BLaER1 treated with 17β-estradiol and CSF1 and Interleukin-3, amounts not matched to agents 10 nM and 100 nM (cell line): ENCODE results near the gene ASB7.

ENCODE experiments used
- H3K27ac ChIP-seq, 11 experiments: shearing (Covaris generic); formaldehyde crosslinking; 2 replicates each; pipeline ENCODE4 v1.8.1; 2022
- H3K27me3 ChIP-seq, 11 experiments: shearing (Covaris generic); formaldehyde crosslinking; 2 replicates each; pipeline ENCODE4 v1.8.1; 2022
- H3K36me3 ChIP-seq, 11 experiments: shearing (Covaris generic); formaldehyde crosslinking; 2 replicates each; pipeline ENCODE4 v1.8.1; 2022
- H3K4me1 ChIP-seq, 10 experiments: shearing (Covaris generic); formaldehyde crosslinking; 2 replicates each; pipeline ENCODE4 v1.8.1; 2022
- H3K4me2 ChIP-seq, 11 experiments: shearing (Covaris generic); formaldehyde crosslinking; 2 replicates each; pipeline ENCODE4 v1.8.1; 2022
- H3K4me3 ChIP-seq, 10 experiments: shearing (Covaris generic); formaldehyde crosslinking; 2 replicates each; pipeline ENCODE4 v1.8.1; 2022
- H3K9ac ChIP-seq, 11 experiments: shearing (Covaris generic); formaldehyde crosslinking; 2 replicates each; pipeline ENCODE4 v1.8.1; 2022
- H3K9me3 ChIP-seq, 11 experiments: shearing (Covaris generic); formaldehyde crosslinking; replicated peaks in 1 of 11; 2 replicates each; pipeline ENCODE4 v1.8.1; 2022
- H4K20me1 ChIP-seq, 11 experiments: shearing (Covaris generic); formaldehyde crosslinking; 2 replicates each; pipeline ENCODE4 v1.8.1; 2022
- Cebpa-rat ChIP-seq, 11 experiments: shearing (Covaris generic); IDR thresholded peaks; 2 replicates each; pipeline ENCODE4 v1.8.1; 2022

Gene ASB7

GRCh38 chr15:100612539-100612938 is 10.2 kb downstream of the ASB7 start:
- no peak for TF ChIP-seq Cebpa-rat (IDR thresholded peaks at IDR 0.05)

GRCh38 chr15:100613208-100613607 is 10.8 kb downstream of the ASB7 start:
- no peak for TF ChIP-seq Cebpa-rat (IDR thresholded peaks at IDR 0.05)
- H3K4me3 ChIP-seq, result no peak overlapping the region

More at GRCh38 chr15:100612539-100612938, 10.2 kb downstream of the ASB7 start:
- H3K4me1 ChIP-seq, result no peaks in the 10 kb centered on the region
- no peak overlapping the region for H3K27ac ChIP-seq
- no peak overlapping the region for H3K4me3 ChIP-seq
- H4K20me1 ChIP-seq, result peaks cover 3 to 56% (median 22%) of the 10 kb centered on the region in 11 experiments; a peak in 14 of 22 replicates
- no peak overlapping the region for H3K9ac ChIP-seq
- no peaks in the 10 kb centered on the region for H3K27me3 ChIP-seq
- peaks cover 81 to 100% (median 95%) of the 10 kb centered on the region in 11 experiments for H3K36me3 ChIP-seq
- no peak overlapping the region for H3K4me2 ChIP-seq
- H3K9me3 ChIP-seq, result no peaks in the 10 kb centered on the region

GRCh38 chr15:100614336-100614735 is 11.9 kb downstream of the ASB7 start:
- Histone ChIP-seq H3K36me3 (peaks cover 77 to 100% (median 97%) of the 10 kb centered on the region in 11 experiments), H3K4me1 (no peaks in the 10 kb centered on the region), H4K20me1 (peaks cover 0 to 49% (median 15%) of the 10 kb centered on the region in 11 experiments; a peak in 13 of 22 replicates)

More at GRCh38 chr15:100613208-100613607, 10.8 kb downstream of the ASB7 start:
- H3K9me3 ChIP-seq, result no peaks in the 10 kb centered on the region
- no peak overlapping the region for H3K27ac ChIP-seq
- no peaks in the 10 kb centered on the region for H3K4me1 ChIP-seq
- peaks cover 0 to 56% (median 21%) of the 10 kb centered on the region in 11 experiments; a peak in 14 of 22 replicates for H4K20me1 ChIP-seq
- no peak overlapping the region for H3K9ac ChIP-seq
- peaks cover 75 to 100% (median 95%) of the 10 kb centered on the region in 11 experiments for H3K36me3 ChIP-seq
- no peak overlapping the region for H3K4me2 ChIP-seq
- no peaks in the 10 kb centered on the region for H3K27me3 ChIP-seq

GRCh38 chr15:100614918-100615317 is 12.5 kb downstream of the ASB7 start:
- Histone ChIP-seq H3K4me3 (no peak overlapping the region), H3K36me3 (peaks cover 77 to 100% (median 97%) of the 10 kb centered on the region in 11 experiments), H3K9me3 (no peaks in the 10 kb centered on the region), H3K27me3 (no peaks in the 10 kb centered on the region), H3K9ac (no peak overlapping the region), H3K4me1 (no peaks in the 10 kb centered on the region), H4K20me1 (peaks cover 0 to 46% (median 15%) of the 10 kb centered on the region in 11 experiments; a peak in 13 of 22 replicates), H3K4me2 (no peak overlapping the region), H3K27ac (no peak overlapping the region)
- TF ChIP-seq Cebpa-rat (IDR thresholded peaks at IDR 0.05), result no peak

More at GRCh38 chr15:100614336-100614735, 11.9 kb downstream of the ASB7 start:
- TF ChIP-seq Cebpa-rat (IDR thresholded peaks at IDR 0.05), result no peak
- no peaks in the 10 kb centered on the region for H3K9me3 ChIP-seq
- no peak overlapping the region for H3K4me3 ChIP-seq
- H3K27me3 ChIP-seq, result no peaks in the 10 kb centered on the region
- no peak overlapping the region for H3K4me2 ChIP-seq
- no peak overlapping the region for H3K27ac ChIP-seq
- H3K9ac ChIP-seq, result no peak overlapping the region

- Histone ChIP-seq H3K27ac (no peak overlapping the region), H3K4me3 (no peak overlapping the region), H3K36me3 (peaks cover 78 to 100% (median 98%) of the 10 kb centered on the region in 11 experiments), H3K4me1 (no peaks in the 10 kb centered on the region), H3K9me3 (no peaks in the 10 kb centered on the region), H3K9ac (no peak overlapping the region), H3K27me3 (no peaks in the 10 kb centered on the region), H3K4me2 (no peak overlapping the region), H4K20me1 (peaks cover 0 to 46% (median 15%) of the 10 kb centered on the region in 11 experiments; a peak in 13 of 22 replicates)
- TF ChIP-seq Cebpa-rat (IDR thresholded peaks at IDR 0.05), result no peak
Observed at GRCh38 chr15:100615801-100616200, 13.4 kb downstream of the ASB7 start.

- Histone ChIP-seq H3K4me2 (no peak overlapping the region), H4K20me1 (peaks cover 0 to 46% (median 14%) of the 10 kb centered on the region in 11 experiments; a peak in 13 of 22 replicates), H3K4me3 (no peak overlapping the region), H3K9ac (no peak overlapping the region), H3K27me3 (no peaks in the 10 kb centered on the region), H3K4me1 (no peaks in the 10 kb centered on the region), H3K9me3 (no peaks in the 10 kb centered on the region), H3K27ac (no peak overlapping the region), H3K36me3 (peaks cover 71 to 98% (median 91%) of the 10 kb centered on the region in 11 experiments)
- TF ChIP-seq Cebpa-rat (IDR thresholded peaks at IDR 0.05), result no peak
Observed at GRCh38 chr15:100616700-100617099, 14.3 kb downstream of the ASB7 start.

- no peak for TF ChIP-seq Cebpa-rat (IDR thresholded peaks at IDR 0.05)
- H3K4me3 ChIP-seq, result no peak overlapping the region
- H3K4me2 ChIP-seq, result peak overlapping the region in 8 of 11 experiments; percentile 25 to 79 (median 61); a peak in 14 of 22 replicates
- peak overlapping the region in 1 of 11 experiments; percentile 12; a peak in 1 of 22 replicates for H3K9ac ChIP-seq
- H3K27me3 ChIP-seq, result no peaks in the 10 kb centered on the region
- peak overlapping the region in 2 of 11 experiments; percentile 50 to 65; a peak in 4 of 22 replicates for H3K27ac ChIP-seq
- H4K20me1 ChIP-seq, result peaks cover 0 to 35% (median 0%) of the 10 kb centered on the region in 11 experiments; a peak in 7 of 22 replicates
- H3K4me1 ChIP-seq, result peaks cover 0 to 21% (median 8%) of the 10 kb centered on the region in 10 experiments; a peak in 15 of 20 replicates
- H3K36me3 ChIP-seq, result peaks cover 27 to 45% (median 32%) of the 10 kb centered on the region in 11 experiments
- H3K9me3 ChIP-seq, result peaks cover 0 to 6% (median 0%) of the 10 kb centered on the region in 11 experiments; a peak in 2 of 22 replicates
Observed at GRCh38 chr15:100623301-100623700, 20.9 kb downstream of the ASB7 start.

- Histone ChIP-seq H3K27me3 (no peaks in the 10 kb centered on the region), H4K20me1 (peaks cover 22 to 73% (median 32%) of the 10 kb centered on the region in 11 experiments; a peak in 18 of 22 replicates), H3K9ac (no peak overlapping the region), H3K9me3 (no peaks in the 10 kb centered on the region), H3K36me3 (peaks cover 32 to 46% (median 40%) of the 10 kb centered on the region in 11 experiments), H3K4me3 (no peak overlapping the region), H3K27ac (no peak overlapping the region), H3K4me2 (no peak overlapping the region), H3K4me1 (peaks cover 0 to 14% (median 6%) of the 10 kb centered on the region in 10 experiments; a peak in 15 of 20 replicates)
- no peak for TF ChIP-seq Cebpa-rat (IDR thresholded peaks at IDR 0.05)
Observed at GRCh38 chr15:100627789-100628395, 25.5 kb downstream of the ASB7 start.

GRCh38 chr15:100628746-100629145 is 26.4 kb downstream of the ASB7 start:
- no peak overlapping the region for H3K9ac ChIP-seq
- TF ChIP-seq Cebpa-rat (IDR thresholded peaks at IDR 0.05), result no peak
- H3K27ac ChIP-seq, result no peak overlapping the region
- H3K27me3 ChIP-seq, result no peaks in the 10 kb centered on the region
- no peak overlapping the region for H3K4me2 ChIP-seq
- peaks cover 0 to 10% (median 5%) of the 10 kb centered on the region in 10 experiments; a peak in 13 of 20 replicates for H3K4me1 ChIP-seq
- peaks cover 32 to 52% (median 43%) of the 10 kb centered on the region in 11 experiments for H3K36me3 ChIP-seq
- H3K4me3 ChIP-seq, result no peak overlapping the region
- peaks cover 26 to 82% (median 39%) of the 10 kb centered on the region in 11 experiments; a peak in 18 of 22 replicates for H4K20me1 ChIP-seq
- no peaks in the 10 kb centered on the region for H3K9me3 ChIP-seq
